ENCODE results near the gene ODR4.
"Not testable (repeated sequence)": the region's sequence is repeated elsewhere in the genome, so short reads cannot be mapped to it uniquely, and the experiment has no call there.

ODR4 gene

GRCh38 chr1:186375152-186375928, at the start of gene ODR4, which contains the start of gene TPR:
Gene ODR4 (plus strand): TSS chr1:186375838. CDS start chr1:186379786, 3,948 bp downstream.
Gene TPR (minus strand): TSS chr1:186375253. CDS start chr1:186375028, 225 bp downstream.
- DNase-seq, result peak; percentile 92 to 100 (median 99)

- no peak for DNase-seq
Measured at GRCh38 chr1:186326009-186326408, 49.6 kb upstream of the ODR4 start.

- DNase-seq, result no peak
Measured at GRCh38 chr1:186327331-186327730, 48.3 kb upstream of the ODR4 start.

GRCh38 chr1:186330758-186331157, 44.9 kb upstream of the ODR4 start:
- no peak for DNase-seq

- DNase-seq, result no peak
Measured at GRCh38 chr1:186337554-186337953, 38.1 kb upstream of the ODR4 start.

- DNase-seq, result no peak
Measured at GRCh38 chr1:186340772-186341171, 34.9 kb upstream of the ODR4 start.

- not testable (repeated sequence) for DNase-seq
Measured at GRCh38 chr1:186347837-186348691, 27.6 kb upstream of the ODR4 start.

- DNase-seq, result peak in 5 of 51 donors; percentile 3 to 61 (median 45)
Measured at GRCh38 chr1:186374303-186375151, 1.1 kb upstream of the ODR4 start.

- DNase-seq, result no peak
Measured at GRCh38 chr1:186375929-186376319, 286 bp downstream of the ODR4 start.

- DNase-seq, result no peak
Measured at GRCh38 chr1:186386725-186387383, 11.2 kb downstream of the ODR4 start.

- no peak for DNase-seq
Measured at GRCh38 chr1:186390925-186391324, 15.3 kb downstream of the ODR4 start.

- no peak for DNase-seq
Measured at GRCh38 chr1:186391841-186392240, 16.2 kb downstream of the ODR4 start.

- not testable (repeated sequence) for DNase-seq
Measured at GRCh38 chr1:186392711-186393110, 17.1 kb downstream of the ODR4 start.

GRCh38 chr1:186401446-186401845, 25.8 kb downstream of the ODR4 start:
- not testable (repeated sequence) for DNase-seq

- no peak for DNase-seq
Measured at GRCh38 chr1:186403632-186404031, 28.0 kb downstream of the ODR4 start.

GRCh38 chr1:186404454-186405051, 28.9 kb downstream of the ODR4 start:
- no peak for DNase-seq

GRCh38 chr1:186409091-186409490, 33.5 kb downstream of the ODR4 start:
- no peak for DNase-seq

GRCh38 chr1:186413319-186413718, 37.7 kb downstream of the ODR4 start:
- DNase-seq, result no peak

- DNase-seq, result no peak
Measured at GRCh38 chr1:186418503-186418902, 42.9 kb downstream of the ODR4 start.

- no peak for DNase-seq
Measured at GRCh38 chr1:186420311-186420710, 44.7 kb downstream of the ODR4 start.

- no peak for DNase-seq
Measured at GRCh38 chr1:186420923-186421322, 45.3 kb downstream of the ODR4 start.
